Dendritic cell treated with granulocyte-macrophage colony-stimulating factor and Interleukin-4, amounts not matched to agents 40 ng/mL and 50 ng/mL, for 4 days (primary cell): ENCODE measurements around the gene INPP5J.

ENCODE experiments used
- H3K27ac Mint-ChIP-seq: one replicate; pipeline ENCODE4 v1.8.0; 2022; ENCODE audit warnings: mild to moderate bottlenecking, mixed read lengths
- H3K27me3 Mint-ChIP-seq: one replicate; pipeline ENCODE4 v1.8.0; 2022; ENCODE audit warnings: mild to moderate bottlenecking, mixed read lengths
- H3K36me3 Mint-ChIP-seq: one replicate; pipeline ENCODE4 v1.8.0; 2022; ENCODE audit warnings: low read depth, mixed read lengths
- H3K4me1 Mint-ChIP-seq: one replicate; pipeline ENCODE4 v1.8.0; 2022; ENCODE audit warnings: low read depth, mixed read lengths
- H3K4me3 Mint-ChIP-seq: one replicate; pipeline ENCODE4 v1.8.0; 2022; ENCODE audit warnings: mild to moderate bottlenecking, moderate library complexity, mixed read lengths
- H3K9me3 Mint-ChIP-seq: one replicate; pipeline ENCODE4 v1.8.0; 2022; ENCODE audit warnings: mixed read lengths
- intact Hi-C: fragments of 100-400 bp; cut with micrococcal nuclease; formaldehyde crosslinking; loops from one replicate; pipeline ENCODE4 v1.15.0; 2022

The INPP5J gene

GRCh38 chr22:31120230-31120629, 2.5 kb upstream of the INPP5J start:
- no peaks in the 10 kb centered on the region for H3K9me3 Mint-ChIP-seq
- H3K27me3 Mint-ChIP-seq, result peaks cover 5% of the 10 kb centered on the region
- no peaks in the 10 kb centered on the region for H3K4me1 Mint-ChIP-seq
- H3K4me3 Mint-ChIP-seq, result no peak overlapping the region
- no peaks in the 10 kb centered on the region for H3K36me3 Mint-ChIP-seq
- H3K27ac Mint-ChIP-seq, result no peak overlapping the region
- intact Hi-C loops, result no loop called here

GRCh38 chr22:31120642-31121041, 2.1 kb upstream of the INPP5J start:
- Mint-ChIP-seq H3K36me3 (no peaks in the 10 kb centered on the region), H3K4me1 (no peaks in the 10 kb centered on the region), H3K27ac (no peak overlapping the region), H3K27me3 (peaks cover 7% of the 10 kb centered on the region), H3K9me3 (no peaks in the 10 kb centered on the region), H3K4me3 (no peak overlapping the region)
- intact Hi-C loops, result no loop called here

- Mint-ChIP-seq H3K4me3 (no peak overlapping the region), H3K36me3 (no peaks in the 10 kb centered on the region), H3K27ac (no peak overlapping the region), H3K9me3 (no peaks in the 10 kb centered on the region), H3K27me3 (peaks cover 7% of the 10 kb centered on the region), H3K4me1 (no peaks in the 10 kb centered on the region)
- intact Hi-C loops, result no loop called here
Measured at GRCh38 chr22:31121403-31121802, 1.4 kb upstream of the INPP5J start.

GRCh38 chr22:31122196-31122531, 602 bp upstream of the INPP5J start:
- H3K9me3 Mint-ChIP-seq, result no peaks in the 10 kb centered on the region
- H3K27ac Mint-ChIP-seq, result no peak overlapping the region
- no peaks in the 10 kb centered on the region for H3K36me3 Mint-ChIP-seq
- intact Hi-C loops, result no loop called here
- H3K4me1 Mint-ChIP-seq, result peaks cover 6% of the 10 kb centered on the region
- H3K27me3 Mint-ChIP-seq, result peaks cover 7% of the 10 kb centered on the region
- no peak overlapping the region for H3K4me3 Mint-ChIP-seq

GRCh38 chr22:31123292-31123602, 481 bp downstream of the INPP5J start:
- intact Hi-C loops, result no loop called here
- H3K4me1 Mint-ChIP-seq, result peaks cover 13% of the 10 kb centered on the region
- peak overlapping the region; percentile 21 for H3K4me3 Mint-ChIP-seq
- H3K9me3 Mint-ChIP-seq, result no peaks in the 10 kb centered on the region
- no peaks in the 10 kb centered on the region for H3K36me3 Mint-ChIP-seq
- H3K27me3 Mint-ChIP-seq, result peaks cover 7% of the 10 kb centered on the region
- no peak overlapping the region for H3K27ac Mint-ChIP-seq

GRCh38 chr22:31124290-31124689, 1.5 kb downstream of the INPP5J start:
- no peak overlapping the region for H3K4me3 Mint-ChIP-seq
- H3K36me3 Mint-ChIP-seq, result no peaks in the 10 kb centered on the region
- peaks cover 7% of the 10 kb centered on the region for H3K27me3 Mint-ChIP-seq
- intact Hi-C loops, result no loop called here
- no peak overlapping the region for H3K27ac Mint-ChIP-seq
- peaks cover 13% of the 10 kb centered on the region for H3K4me1 Mint-ChIP-seq
- no peaks in the 10 kb centered on the region for H3K9me3 Mint-ChIP-seq

- peaks cover 7% of the 10 kb centered on the region for H3K27me3 Mint-ChIP-seq
- no peak overlapping the region for H3K27ac Mint-ChIP-seq
- H3K9me3 Mint-ChIP-seq, result no peaks in the 10 kb centered on the region
- H3K4me3 Mint-ChIP-seq, result no peak overlapping the region
- intact Hi-C loops, result no loop called here
- no peaks in the 10 kb centered on the region for H3K36me3 Mint-ChIP-seq
- peaks cover 13% of the 10 kb centered on the region for H3K4me1 Mint-ChIP-seq
Measured at GRCh38 chr22:31124811-31125465, 2.2 kb downstream of the INPP5J start.

GRCh38 chr22:31125521-31126117, 2.9 kb downstream of the INPP5J start:
- peaks cover 7% of the 10 kb centered on the region for H3K27me3 Mint-ChIP-seq
- intact Hi-C loops, result no loop called here
- no peak overlapping the region for H3K27ac Mint-ChIP-seq
- peaks cover 13% of the 10 kb centered on the region for H3K4me1 Mint-ChIP-seq
- no peaks in the 10 kb centered on the region for H3K36me3 Mint-ChIP-seq
- H3K4me3 Mint-ChIP-seq, result no peak overlapping the region
- H3K9me3 Mint-ChIP-seq, result no peaks in the 10 kb centered on the region

GRCh38 chr22:31126128-31126868, 3.5 kb downstream of the INPP5J start:
- Mint-ChIP-seq H3K27me3 (peaks cover 7% of the 10 kb centered on the region), H3K4me1 (peaks cover 13% of the 10 kb centered on the region), H3K36me3 (no peaks in the 10 kb centered on the region), H3K27ac (no peak overlapping the region), H3K9me3 (no peaks in the 10 kb centered on the region), H3K4me3 (no peak overlapping the region)
- intact Hi-C loops, result no loop called here

- Mint-ChIP-seq H3K27ac (no peak overlapping the region), H3K9me3 (no peaks in the 10 kb centered on the region), H3K36me3 (no peaks in the 10 kb centered on the region), H3K4me3 (no peak overlapping the region), H3K27me3 (peaks cover 7% of the 10 kb centered on the region), H3K4me1 (peaks cover 13% of the 10 kb centered on the region)
- intact Hi-C loops, result no loop called here
Measured at GRCh38 chr22:31126869-31127175, 4.1 kb downstream of the INPP5J start.

GRCh38 chr22:31127181-31127772, 4.5 kb downstream of the INPP5J start:
- no peak overlapping the region for H3K27ac Mint-ChIP-seq
- peak overlapping the region; percentile 5 for H3K4me3 Mint-ChIP-seq
- intact Hi-C loops, result no loop called here
- peaks cover 13% of the 10 kb centered on the region for H3K4me1 Mint-ChIP-seq
- H3K27me3 Mint-ChIP-seq, result peaks cover 7% of the 10 kb centered on the region
- no peaks in the 10 kb centered on the region for H3K9me3 Mint-ChIP-seq
- no peaks in the 10 kb centered on the region for H3K36me3 Mint-ChIP-seq

- H3K4me1 Mint-ChIP-seq, result peaks cover 13% of the 10 kb centered on the region
- H3K4me3 Mint-ChIP-seq, result no peak overlapping the region
- peaks cover 7% of the 10 kb centered on the region for H3K27me3 Mint-ChIP-seq
Measured at GRCh38 chr22:31128156-31128555, 5.4 kb downstream of the INPP5J start.

GRCh38 chr22:31130873-31131272, 8.1 kb downstream of the INPP5J start:
- H3K9me3 Mint-ChIP-seq, result no peaks in the 10 kb centered on the region
- intact Hi-C loops, result no loop called here
- no peak overlapping the region for H3K4me3 Mint-ChIP-seq
- H3K27me3 Mint-ChIP-seq, result no peaks in the 10 kb centered on the region
- no peak overlapping the region for H3K27ac Mint-ChIP-seq
- no peaks in the 10 kb centered on the region for H3K36me3 Mint-ChIP-seq
- peaks cover 13% of the 10 kb centered on the region for H3K4me1 Mint-ChIP-seq

More at GRCh38 chr22:31128156-31128555, 5.4 kb downstream of the INPP5J start:
- intact Hi-C loops, result no loop called here
- H3K27ac Mint-ChIP-seq, result no peak overlapping the region
- no peaks in the 10 kb centered on the region for H3K36me3 Mint-ChIP-seq
- no peaks in the 10 kb centered on the region for H3K9me3 Mint-ChIP-seq

GRCh38 chr22:31133911-31134310, 11.1 kb downstream of the INPP5J start:
- H3K27me3 Mint-ChIP-seq, result no peaks in the 10 kb centered on the region
- intact Hi-C loops, result no loop called here
- no peak overlapping the region for H3K27ac Mint-ChIP-seq
- H3K9me3 Mint-ChIP-seq, result no peaks in the 10 kb centered on the region
- H3K4me1 Mint-ChIP-seq, result no peaks in the 10 kb centered on the region
- H3K4me3 Mint-ChIP-seq, result no peak overlapping the region
- no peaks in the 10 kb centered on the region for H3K36me3 Mint-ChIP-seq
